Osteoblast (primary cell): ENCODE measurements around the gene RTP2. TPM values are rescaled to one million over a fixed set of nuclear protein-coding genes. Genes with fewer than 3 reads are reported as not detected.

Source experiments
- DNase-seq: peaks from one replicate; pipeline ENCODE4 v3.0.0; 2011; ENCODE audit warnings: low spot score, mixed read lengths; ENCODE audit not compliant: insufficient read length; ENCODE audit errors: missing footprints
- H2AFZ ChIP-seq: 2 replicates; pipeline ENCODE4 v1.6.0; 2011; ENCODE audit warnings: mild to moderate bottlenecking, low read length
- H3K27ac ChIP-seq: 2 replicates; pipeline ENCODE4 v1.5.1; 2011; ENCODE audit warnings: mild to moderate bottlenecking, low read depth, low read length, moderate library complexity
- H3K27me3 ChIP-seq: 2 replicates; pipeline ENCODE4 v1.6.0; 2012; ENCODE audit warnings: mild to moderate bottlenecking, control low read depth, inconsistent platforms, low read length, moderate library complexity; ENCODE audit not compliant: insufficient read depth
- H3K36me3 ChIP-seq: 2 replicates; pipeline ENCODE4 v1.5.1; 2011; ENCODE audit warnings: mild to moderate bottlenecking, low read length, control low read depth, moderate library complexity; ENCODE audit not compliant: insufficient read depth
- H3K4me1 ChIP-seq: 2 replicates; pipeline ENCODE4 v1.5.1; 2011; ENCODE audit warnings: mild to moderate bottlenecking, low read length, control low read depth, moderate library complexity; ENCODE audit not compliant: insufficient read depth
- H3K4me2 ChIP-seq: 2 replicates; pipeline ENCODE4 v1.6.0; 2011; ENCODE audit warnings: mild to moderate bottlenecking, low read length; ENCODE audit not compliant: insufficient read depth
- H3K4me3 ChIP-seq: fragments of 200-600 bp; sonication (generic); 3 replicates; pipeline ENCODE4 v1.5.1; 2012; ENCODE audit warnings: mild to moderate bottlenecking, low read length, inconsistent platforms; ENCODE audit not compliant: insufficient read depth
- H3K79me2 ChIP-seq: 2 replicates; pipeline ENCODE4 v1.6.0; 2012; ENCODE audit warnings: mild to moderate bottlenecking, low read length, control low read depth, inconsistent platforms; ENCODE audit not compliant: insufficient read depth
- H3K9me3 ChIP-seq: 2 replicates; pipeline ENCODE4 v1.5.1; 2011; ENCODE audit warnings: low read depth, low read length, control low read depth
- H4K20me1 ChIP-seq: 2 replicates; pipeline ENCODE4 v1.6.0; 2012; ENCODE audit warnings: mild to moderate bottlenecking, low read length, control low read depth; ENCODE audit not compliant: insufficient read depth
- CTCF ChIP-seq: IDR thresholded peaks from 2 replicates; pipeline ENCODE4 v1.5.1; 2011; ENCODE audit warnings: mild to moderate bottlenecking, low read depth, low read length, moderate library complexity; ENCODE audit errors: extremely low read depth
- total RNA-seq: library from RNA; depleted of rRNA; stranded (reverse); fragments of >200 nt; gene quantifications from 2 replicates; pipeline ENCODE4 v1.2.3, GENCODE V29; 2012

The RTP2 gene
- total RNA-seq, 1 donor = not detected

GRCh38 chr3:187728940-187729583 lies 26.7 kb upstream of the RTP2 start:
- no peak overlapping the region for H3K27ac ChIP-seq
- H2AFZ ChIP-seq = no peak overlapping the region
- no peak for DNase-seq
- H3K4me2 ChIP-seq = no peak overlapping the region
- no peaks in the 10 kb centered on the region for H3K4me1 ChIP-seq
- no peaks in the 10 kb centered on the region for H3K9me3 ChIP-seq
- H3K36me3 ChIP-seq = peaks cover 98% of the 10 kb centered on the region
- no peaks in the 10 kb centered on the region for H3K27me3 ChIP-seq
- TF ChIP-seq CTCF = no peak
- H3K4me3 ChIP-seq = no peak overlapping the region
- H4K20me1 ChIP-seq = peaks cover 36% of the 10 kb centered on the region
- peaks cover 14% of the 10 kb centered on the region for H3K79me2 ChIP-seq

- no peak for TF ChIP-seq CTCF
- Histone ChIP-seq H3K79me2 (peaks cover 9% of the 10 kb centered on the region), H3K36me3 (peaks cover 99% of the 10 kb centered on the region), H2AFZ (no peak overlapping the region), H3K4me3 (no peak overlapping the region), H3K27me3 (no peaks in the 10 kb centered on the region), H3K9me3 (no peaks in the 10 kb centered on the region), H3K4me2 (no peak overlapping the region), H3K4me1 (no peaks in the 10 kb centered on the region), H3K27ac (no peak overlapping the region), H4K20me1 (peaks cover 36% of the 10 kb centered on the region)
- no peak for DNase-seq
Measured at GRCh38 chr3:187728248-187728647, 25.9 kb upstream of the RTP2 start.

- DNase-seq = no peak
- no peak overlapping the region for H3K27ac ChIP-seq
- H3K4me1 ChIP-seq = no peaks in the 10 kb centered on the region
- no peaks in the 10 kb centered on the region for H3K9me3 ChIP-seq
- H3K79me2 ChIP-seq = peaks cover 6% of the 10 kb centered on the region
- no peak overlapping the region for H3K4me2 ChIP-seq
- H2AFZ ChIP-seq = no peak overlapping the region
- peaks cover 33% of the 10 kb centered on the region for H4K20me1 ChIP-seq
- no peak for TF ChIP-seq CTCF
- no peak overlapping the region for H3K4me3 ChIP-seq
- peaks cover 93% of the 10 kb centered on the region for H3K36me3 ChIP-seq
- H3K27me3 ChIP-seq = no peaks in the 10 kb centered on the region
Measured at GRCh38 chr3:187726564-187726963, 24.2 kb upstream of the RTP2 start.

- no peak overlapping the region for H3K4me3 ChIP-seq
- peaks cover 90% of the 10 kb centered on the region for H3K36me3 ChIP-seq
- H3K4me2 ChIP-seq = no peak overlapping the region
- H3K79me2 ChIP-seq = peaks cover 6% of the 10 kb centered on the region
- no peak for DNase-seq
- no peaks in the 10 kb centered on the region for H3K4me1 ChIP-seq
- no peaks in the 10 kb centered on the region for H3K27me3 ChIP-seq
- no peak overlapping the region for H2AFZ ChIP-seq
- TF ChIP-seq CTCF = no peak
- H3K27ac ChIP-seq = no peak overlapping the region
- H4K20me1 ChIP-seq = peaks cover 26% of the 10 kb centered on the region
- no peaks in the 10 kb centered on the region for H3K9me3 ChIP-seq
Measured at GRCh38 chr3:187725653-187726370, 23.5 kb upstream of the RTP2 start.
